Activated CD8-positive, alpha-beta T cell treated with anti-CD3 and anti-CD28 coated beads for 36 hours (primary cell): ENCODE data around the gene AUH. TPM values are rescaled to one million over a fixed set of nuclear protein-coding genes. Genes with fewer than 3 reads are reported as not detected.

Source experiments
- ATAC-seq: fragments of 200-7000 bp; cut with Tn5 transposase; one replicate; pipeline ENCODE4 v1.10.0; 2021; ENCODE audit warnings: mild to moderate bottlenecking, moderate library complexity
- CTCF ChIA-PET: fragments of 350-600 bp; sonication (Branson Sonifier 250); formaldehyde crosslinking; loops from one replicate; lab custom pipeline; 2021; ENCODE audit warnings: antibody characterized with exemption; lab: Charles Lee
- POLR2A ChIA-PET: fragments of 350-600 bp; sonication (Branson Sonifier 250); formaldehyde crosslinking; loops from one replicate; lab custom pipeline; 2021; ENCODE audit warnings: antibody characterized with exemption; lab: Charles Lee
- DNase-seq: peaks from one replicate; pipeline ENCODE4 v3.0.0-alpha.2; 2020
- H3K27ac Mint-ChIP-seq: one replicate; pipeline ENCODE4 v1.8.0; 2021; ENCODE audit warnings: mild to moderate bottlenecking, mixed read lengths
- H3K27me3 Mint-ChIP-seq: one replicate; pipeline ENCODE4 v1.8.0; 2021; ENCODE audit warnings: mixed read lengths
- H3K36me3 Mint-ChIP-seq: one replicate; pipeline ENCODE4 v1.8.0; 2021; ENCODE audit warnings: low read depth, mixed read lengths
- H3K4me1 Mint-ChIP-seq: one replicate; pipeline ENCODE4 v1.8.0; 2021; ENCODE audit warnings: low read depth, mixed read lengths
- H3K4me3 Mint-ChIP-seq: one replicate; pipeline ENCODE4 v1.8.0; 2021; ENCODE audit warnings: mild to moderate bottlenecking, moderate library complexity, mixed read lengths
- H3K9me3 Mint-ChIP-seq: one replicate; pipeline ENCODE4 v1.8.0; 2021; ENCODE audit warnings: mixed read lengths
- CTCF ChIP-seq: fragments of 200-600 bp; IDR thresholded peaks from one replicate; pipeline ENCODE4 v1.8.0; 2022; ENCODE audit warnings: antibody characterized with exemption, mild to moderate bottlenecking
- intact Hi-C: fragments of 100-400 bp; cut with micrococcal nuclease; formaldehyde crosslinking; loops from one replicate; pipeline ENCODE4 v1.10.0; 2022
- total RNA-seq, 2 experiments: library from RNA; stranded (reverse); gene quantifications; one replicate each; pipeline ENCODE4 v1.2.3, GENCODE V29; 2021

The AUH gene
- total RNA-seq, 2 experiments from 2014 or later: 30.8 to 31.1 TPM

DNA sequence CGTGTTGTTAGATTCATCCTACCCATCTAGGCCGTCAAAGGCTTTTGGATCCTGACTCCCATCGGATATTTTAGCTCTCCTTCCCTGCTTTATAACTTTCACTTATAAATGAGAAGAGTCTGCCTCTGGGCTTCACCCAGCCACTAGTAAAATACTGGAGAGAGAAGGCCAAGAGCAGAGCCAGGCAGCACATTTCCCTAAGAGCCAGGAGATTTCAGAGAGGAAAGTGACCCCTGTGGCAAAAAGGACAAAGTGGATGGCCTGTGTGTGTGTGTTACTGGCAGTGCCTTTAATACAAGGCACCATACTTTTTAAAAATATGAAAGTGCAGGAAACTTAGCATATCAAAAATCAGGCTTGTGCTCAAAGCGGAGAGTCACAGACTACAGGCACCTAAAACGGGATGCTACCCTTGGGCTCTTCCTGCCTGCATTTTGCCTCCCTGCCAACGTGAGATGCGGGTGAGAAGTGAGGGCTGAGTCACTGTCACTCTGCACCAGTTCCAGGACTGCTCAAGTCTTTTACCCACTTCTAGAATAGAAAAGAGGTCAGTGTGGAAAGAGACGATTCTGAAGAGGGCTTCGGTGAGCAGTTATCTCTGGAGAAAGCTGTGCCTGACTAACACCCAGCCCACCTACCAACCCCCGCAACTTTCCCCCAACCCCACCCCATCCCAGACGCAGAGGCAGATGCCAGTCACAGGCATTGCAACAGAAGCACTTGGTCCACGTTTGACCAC is 46.0 kb upstream of the AUH start:
- Mint-ChIP-seq H3K9me3 (no peaks in the 10 kb centered on the region), H3K27ac (no peak overlapping the region), H3K4me1 (peaks cover 23% of the 10 kb centered on the region), H3K4me3 (no peak overlapping the region), H3K36me3 (peaks cover 51% of the 10 kb centered on the region), H3K27me3 (peaks cover 2% of the 10 kb centered on the region)
- DNase-seq: no peak
- peak; percentile 34 for ATAC-seq
- intact Hi-C loops: no loop called here
- CTCF ChIA-PET: no interaction called here
- TF ChIP-seq CTCF: no peak
- POLR2A ChIA-PET: no interaction called here

- no peak for TF ChIP-seq CTCF
- H3K4me3 Mint-ChIP-seq: no peak overlapping the region
- no peak for ATAC-seq
- H3K27me3 Mint-ChIP-seq: peaks cover 5% of the 10 kb centered on the region
- H3K27ac Mint-ChIP-seq: no peak overlapping the region
- CTCF ChIA-PET: interaction anchor here (1.1 to 1.2 kb wide), 2 partner anchors 9 to 23 kb away, joined by 3 read pairs; no protein-coding TSS in a partner anchor
- peaks cover 12% of the 10 kb centered on the region for H3K4me1 Mint-ChIP-seq
- intact Hi-C loops: no loop called here
- H3K9me3 Mint-ChIP-seq: no peaks in the 10 kb centered on the region
- H3K36me3 Mint-ChIP-seq: peaks cover 36% of the 10 kb centered on the region
- POLR2A ChIA-PET: interaction anchor here (1.3 to 1.4 kb wide), 2 partner anchors 10 to 12 kb away, joined by 4 to 5 read pairs; no protein-coding TSS in a partner anchor
- DNase-seq: no peak
These were observed 43.8 kb upstream of the AUH start for GRCh38 chr9:91405343-91406077.

- no peak overlapping the region for H3K27ac Mint-ChIP-seq
- H3K4me3 Mint-ChIP-seq: no peak overlapping the region
- ChIA-PET CTCF (interaction anchor here (0.6 kb wide), 1 partner anchor 19 kb away, joined by 3 read pairs; no protein-coding TSS in a partner anchor), POLR2A (interaction anchor here (0.9 kb wide), 1 partner anchor 43 kb away, joined by 3 read pairs; no protein-coding TSS in a partner anchor)
- no peak for TF ChIP-seq CTCF
- no peaks in the 10 kb centered on the region for H3K9me3 Mint-ChIP-seq
- peaks cover 12% of the 10 kb centered on the region for H3K4me1 Mint-ChIP-seq
- intact Hi-C loops: loop anchor here (2.0 kb wide), 1 partner anchor 29 kb away; no protein-coding TSS in a partner anchor
- no peak for ATAC-seq
- no peak for DNase-seq
- peaks cover 20% of the 10 kb centered on the region for H3K36me3 Mint-ChIP-seq
- H3K27me3 Mint-ChIP-seq: peaks cover 5% of the 10 kb centered on the region
These were observed 42.2 kb upstream of the AUH start for GRCh38 chr9:91403665-91404543.

DNA sequence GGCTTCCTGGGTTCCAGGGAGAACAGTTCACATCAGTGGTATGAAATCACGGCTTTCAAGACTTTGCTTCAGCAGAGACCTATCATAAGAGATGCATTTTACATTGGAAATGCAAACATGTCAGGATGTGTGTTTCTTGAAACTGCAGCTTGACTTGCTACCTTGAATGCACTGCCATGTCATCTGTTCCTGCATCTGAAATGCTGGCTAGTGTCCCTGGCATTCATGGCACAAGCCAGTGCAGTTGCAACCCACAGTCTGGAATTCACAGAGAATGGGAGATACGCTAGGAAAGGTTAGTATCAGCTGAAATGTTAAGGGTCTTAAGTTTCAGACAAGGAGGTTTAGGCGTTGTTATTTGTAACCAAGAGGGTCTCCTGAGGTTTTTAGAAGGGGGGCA is 37.2 kb upstream of the AUH start:
- ChIA-PET CTCF (no interaction called here), POLR2A (interaction anchor here (1.4 kb wide), 1 partner anchor 43 kb away, joined by 4 read pairs; no protein-coding TSS in a partner anchor)
- Mint-ChIP-seq H3K36me3 (no peaks in the 10 kb centered on the region), H3K4me1 (peaks cover 23% of the 10 kb centered on the region), H3K27me3 (peaks cover 7% of the 10 kb centered on the region), H3K9me3 (no peaks in the 10 kb centered on the region), H3K4me3 (no peak overlapping the region), H3K27ac (no peak overlapping the region)
- intact Hi-C loops: no loop called here
- DNase-seq: no peak
- no peak for TF ChIP-seq CTCF
- ATAC-seq: no peak
